HG03439 (cell line): Measurements from ENCODE around the gene ANXA6.

Experiments used
- ATAC-seq: cut with Tn5 transposase; IDR thresholded peaks from one replicate; pipeline ENCODE4 v1.9.1; 2021; ENCODE audit warnings: mild to moderate bottlenecking, moderate library complexity; ENCODE audit not compliant: unreplicated experiment

The ANXA6 gene

GRCh38 chr5:151130922-151131891 is 26.4 kb downstream of the ANXA6 start:
- no peak for ATAC-seq

DNA sequence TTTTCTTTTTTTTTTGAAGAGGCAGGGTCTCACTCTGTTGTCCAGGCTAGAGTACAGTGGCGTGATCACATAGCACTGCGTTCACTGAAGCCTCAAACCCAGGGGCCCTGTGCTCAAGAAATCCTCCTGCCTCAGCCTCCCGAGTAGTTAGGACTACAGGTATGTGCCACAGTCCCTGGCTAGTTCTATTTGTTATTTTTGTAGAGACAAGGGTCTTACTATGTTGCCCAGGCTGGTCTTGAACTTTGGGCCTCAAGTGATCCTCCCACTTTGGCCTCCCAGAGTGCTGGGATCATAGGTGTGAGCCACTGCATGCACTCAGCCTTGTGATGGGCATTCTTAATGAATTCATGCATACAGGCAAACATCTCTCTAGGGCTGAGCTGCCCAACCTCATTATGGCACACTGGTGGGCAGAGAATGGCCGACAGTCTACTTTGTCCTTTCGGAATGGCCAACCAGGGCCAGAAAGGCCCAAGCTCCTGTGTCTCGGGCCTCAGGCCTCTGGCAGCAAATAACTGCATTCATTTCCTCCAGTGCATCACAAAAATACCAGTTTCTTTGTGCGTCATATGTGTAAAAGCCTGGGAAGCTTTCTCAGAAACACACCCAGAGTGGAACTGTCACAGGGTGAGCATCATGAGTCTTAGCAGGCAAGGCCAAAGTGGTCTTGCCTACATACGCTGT is 27.2 kb downstream of the ANXA6 start:
- ATAC-seq = no peak

DNA sequence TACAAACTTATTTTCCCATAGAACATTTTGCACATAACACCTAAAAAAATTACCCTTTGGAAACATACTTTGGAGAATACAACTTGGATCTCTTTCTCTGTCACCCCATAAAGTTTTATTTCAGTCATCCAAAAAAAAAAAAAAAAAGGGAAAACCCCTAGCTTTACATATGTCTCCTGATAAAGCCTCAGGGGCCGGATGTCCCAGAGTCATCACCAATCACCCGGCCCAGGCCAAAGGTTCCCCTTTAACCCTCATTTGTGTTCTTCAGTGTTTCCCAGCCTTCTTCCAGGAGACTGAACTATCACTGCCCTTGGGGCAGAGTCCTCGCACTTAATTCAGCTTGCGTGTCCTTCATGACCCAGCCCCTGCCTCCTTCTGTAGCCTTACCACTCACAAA is 28.8 kb downstream of the ANXA6 start:
- ATAC-seq = no peak

GRCh38 chr5:151127926-151128325 is 29.7 kb downstream of the ANXA6 start:
- ATAC-seq = no peak

DNA sequence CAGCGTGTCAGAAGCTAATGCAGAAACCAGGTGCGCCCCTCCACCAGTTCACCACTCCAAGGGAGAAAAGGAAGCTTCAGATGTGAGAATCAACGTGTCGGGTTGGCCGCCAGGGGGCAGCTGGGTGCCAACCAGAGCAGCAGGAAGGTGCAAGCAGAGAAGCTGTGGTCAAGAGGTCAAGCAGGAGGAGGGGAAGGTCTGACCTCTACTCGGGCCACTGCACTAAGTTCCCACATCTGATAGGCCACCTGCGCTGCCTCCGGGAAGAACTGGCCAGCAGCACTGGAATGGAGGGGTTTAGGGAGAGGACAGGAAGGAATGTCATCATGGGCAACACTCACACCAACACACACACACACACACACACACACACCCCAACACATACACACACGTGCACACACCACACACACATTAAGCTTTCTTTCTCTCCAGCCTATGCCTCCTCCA is 31.4 kb downstream of the ANXA6 start:
- peak; percentile 39 for ATAC-seq

DNA sequence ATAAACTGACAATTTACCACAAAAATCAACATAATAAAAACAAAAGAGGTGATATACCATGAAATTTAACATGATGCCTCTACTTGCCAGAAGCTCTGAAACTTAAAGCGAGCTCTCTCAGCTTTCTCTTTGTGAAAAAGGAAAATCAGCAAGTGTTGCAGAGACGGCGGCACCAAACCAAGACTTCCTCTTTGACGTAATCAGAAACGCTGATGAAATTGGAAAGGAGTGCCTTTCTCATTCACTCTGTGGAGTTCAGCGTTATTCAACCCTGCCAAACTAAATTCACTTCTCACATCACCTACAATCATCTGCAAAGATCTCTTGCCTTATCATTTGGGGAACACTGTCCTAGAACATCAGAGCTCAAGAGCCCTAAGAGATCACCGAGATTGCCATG is 32.2 kb downstream of the ANXA6 start:
- no peak for ATAC-seq

- ATAC-seq = peak; percentile 80
Measured at GRCh38 chr5:151123897-151124751, 33.5 kb downstream of the ANXA6 start.

DNA sequence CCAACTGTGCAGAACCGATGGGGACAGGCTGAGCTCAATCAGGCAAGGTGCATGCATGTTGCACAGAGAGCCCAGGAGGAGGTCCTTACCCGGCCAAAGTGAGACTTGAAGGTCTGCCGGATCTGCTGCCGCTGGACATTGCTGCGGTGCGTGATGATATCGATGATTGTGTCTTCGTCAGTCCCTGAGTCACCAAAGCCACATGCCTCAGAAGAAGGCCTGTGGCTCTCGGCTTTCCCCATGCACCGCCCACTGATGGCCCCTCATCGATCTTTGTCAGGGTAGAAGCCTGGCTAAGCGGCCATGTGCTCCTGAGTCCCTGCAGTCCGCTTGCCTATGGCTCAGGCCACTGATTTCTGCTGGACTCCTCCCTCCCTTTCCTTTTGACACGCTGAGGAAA is 34.8 kb downstream of the ANXA6 start:
- ATAC-seq = no peak

- ATAC-seq = no peak
Measured at GRCh38 chr5:151121665-151122064, 35.9 kb downstream of the ANXA6 start.

GRCh38 chr5:151121095-151121494 is 36.5 kb downstream of the ANXA6 start:
- ATAC-seq = no peak

DNA sequence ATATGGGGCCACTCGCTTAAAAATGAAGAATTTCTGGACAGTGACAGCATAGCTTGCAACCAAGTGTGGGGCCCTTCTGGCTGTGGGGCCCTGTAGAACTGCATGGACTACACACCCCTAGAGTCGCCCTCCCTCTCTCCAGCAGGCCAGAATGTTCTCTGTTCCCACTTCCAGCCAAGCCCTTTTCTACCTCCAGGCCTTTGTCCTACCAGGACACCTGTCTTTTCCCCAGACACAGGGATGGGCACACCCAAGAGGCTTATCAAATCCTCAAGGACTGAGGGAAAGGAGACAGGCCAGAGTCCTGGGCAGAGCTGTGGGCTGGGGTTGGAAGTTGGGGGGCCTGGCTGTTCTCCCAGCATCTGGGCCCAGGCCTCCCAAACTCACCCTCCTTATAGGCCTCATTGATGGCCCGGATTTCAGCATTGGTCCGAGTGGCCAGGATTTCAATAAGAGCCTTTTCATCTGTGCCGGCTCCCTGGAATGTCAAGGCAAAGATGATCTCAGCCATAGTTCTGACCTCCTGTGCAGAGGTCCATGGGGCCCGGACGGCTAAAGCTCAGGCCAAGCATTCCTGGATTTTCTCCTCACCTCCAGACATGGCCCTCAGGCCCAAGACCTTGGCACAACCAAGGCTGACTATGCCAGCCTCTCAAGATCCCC is 38.5 kb downstream of the ANXA6 start:
- ATAC-seq = no peak

DNA sequence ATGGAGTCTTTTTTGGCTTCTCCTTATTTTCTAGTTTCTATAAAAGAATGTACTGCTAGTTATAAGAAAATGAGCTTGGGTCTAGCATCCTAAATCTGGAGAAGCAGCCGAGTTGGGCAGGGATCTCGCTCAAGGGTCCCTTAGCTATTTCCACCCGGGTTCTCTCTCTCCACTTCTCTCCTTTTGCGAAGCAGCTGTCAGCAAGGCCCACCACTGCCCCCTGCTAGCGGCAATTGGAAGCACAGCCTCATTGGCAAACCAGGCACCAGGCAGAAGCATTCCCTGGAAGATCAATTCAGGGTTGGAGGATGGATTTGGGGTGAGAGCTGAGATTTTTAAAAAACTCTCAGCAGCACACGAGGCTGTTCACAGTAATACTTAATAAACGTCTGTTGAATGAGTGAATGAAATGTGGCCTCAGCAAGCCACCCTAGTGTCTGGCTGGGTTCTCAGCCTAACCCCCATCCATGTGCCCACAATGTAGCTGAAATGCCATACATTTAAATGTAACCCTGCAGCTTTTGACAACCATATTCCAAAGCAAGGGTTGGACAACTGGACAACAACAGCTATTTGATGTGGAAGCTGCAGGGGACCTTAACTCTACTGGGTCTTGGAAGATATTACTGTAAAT is 42.2 kb downstream of the ANXA6 start:
- peak; percentile 42 for ATAC-seq

DNA sequence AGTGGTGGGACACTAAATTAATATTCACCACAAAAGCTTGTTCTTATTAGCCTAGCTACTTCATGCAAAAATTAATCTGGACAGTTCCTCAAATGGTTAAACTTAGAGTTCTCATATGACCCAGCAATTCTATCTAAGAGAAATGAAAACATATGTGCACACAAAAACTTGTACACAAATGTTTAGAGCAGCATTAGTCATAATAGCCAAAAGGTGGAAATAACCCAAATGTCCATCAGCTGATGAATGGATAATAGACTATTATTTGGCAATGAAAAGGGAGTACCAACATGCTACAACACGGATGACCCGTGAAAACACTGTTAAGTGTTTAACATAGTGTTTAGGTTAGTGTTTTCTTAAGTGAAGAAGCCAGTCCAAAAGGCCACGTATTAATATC is 43.9 kb downstream of the ANXA6 start:
- ATAC-seq = no peak

DNA sequence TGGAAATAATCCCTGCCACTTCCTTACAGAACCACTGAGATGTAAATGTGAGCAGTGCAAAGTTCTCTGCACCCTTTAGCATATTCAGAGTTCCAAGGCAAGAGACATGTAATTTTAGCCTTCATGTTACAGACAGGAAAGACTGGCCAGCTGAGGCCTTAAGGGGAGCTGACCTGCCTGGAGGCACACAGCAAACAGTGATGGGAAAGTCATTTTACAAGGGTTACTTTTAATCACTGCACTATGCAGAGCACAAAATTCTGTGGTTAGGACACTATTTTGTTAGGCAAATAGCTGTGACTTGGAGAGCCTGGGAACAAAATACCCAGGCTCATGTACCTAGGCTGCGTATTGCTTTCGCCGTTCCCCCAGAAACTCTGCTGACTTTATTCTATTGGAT is 46.6 kb downstream of the ANXA6 start:
- no peak for ATAC-seq

- no peak for ATAC-seq
Measured at GRCh38 chr5:151110122-151110681, 47.4 kb downstream of the ANXA6 start.

DNA sequence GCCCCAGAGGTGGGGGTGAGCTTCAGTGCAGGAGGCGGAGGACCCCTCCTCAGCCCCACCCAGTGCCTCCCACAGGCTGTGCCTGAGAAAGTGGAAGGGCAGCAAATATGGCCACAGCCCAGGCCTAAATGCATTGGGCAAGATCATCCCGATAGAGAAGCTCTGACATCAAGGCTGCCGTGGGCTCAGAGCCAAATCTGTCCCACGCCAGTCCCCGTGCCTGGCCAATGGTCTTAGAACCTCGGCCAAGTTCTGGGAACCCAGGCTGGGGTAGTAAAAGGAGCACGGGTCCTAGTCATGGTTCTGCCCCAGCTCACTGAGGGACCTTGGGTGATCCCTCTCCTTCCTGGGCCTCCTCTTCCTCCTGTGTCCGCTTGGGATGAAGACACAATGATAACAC is 49.0 kb downstream of the ANXA6 start:
- no peak for ATAC-seq

GRCh38 chr5:151107738-151108520 is 49.6 kb downstream of the ANXA6 start:
- ATAC-seq = no peak

DNA sequence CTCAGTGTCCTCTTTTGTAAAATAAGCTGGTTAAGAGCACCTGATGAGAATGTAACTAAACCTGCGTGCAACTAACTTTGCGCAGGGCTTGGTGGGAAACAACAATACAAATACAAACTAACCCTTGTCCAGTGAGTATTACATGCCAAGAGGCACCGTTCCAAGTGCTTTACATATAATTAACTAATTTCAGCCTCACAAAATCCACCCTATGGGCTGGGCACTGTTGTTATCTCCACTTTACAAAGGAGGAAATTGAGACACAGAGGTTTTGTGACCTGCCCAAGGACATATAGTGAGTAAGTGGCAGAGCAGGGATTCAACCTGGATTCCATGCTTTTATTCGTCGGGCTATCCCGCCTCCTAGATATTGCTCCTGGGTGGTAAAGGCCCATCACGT is 50.5 kb downstream of the ANXA6 start:
- no peak for ATAC-seq

- ATAC-seq = no peak
Measured at GRCh38 chr5:151106509-151106908, 51.1 kb downstream of the ANXA6 start.
